H9 (cell line): ENCODE data around the gene PTBP2. TPM values are rescaled to one million over a fixed set of nuclear protein-coding genes. Genes with fewer than 3 reads are reported as not detected.
"Not testable (repeated sequence)": the region's sequence is repeated elsewhere in the genome, so short reads cannot be mapped to it uniquely, and the experiment has no call there.

ENCODE experiments used
- DNase-seq: peaks from one replicate; pipeline ENCODE4 v3.0.0-alpha.2; 2017
- H2AFZ ChIP-seq: one replicate; pipeline ENCODE4 v1.6.1; 2013; ENCODE audit warnings: mild to moderate bottlenecking, low read length, control low read depth, moderate library complexity
- H2AK5ac ChIP-seq: 2 replicates; pipeline ENCODE4 v1.6.1; 2013; ENCODE audit warnings: low read length, control low read depth, mixed read lengths; ENCODE audit not compliant: insufficient read length
- H2BK120ac ChIP-seq: one replicate; pipeline ENCODE4 v1.6.1; 2013; ENCODE audit warnings: low read depth, mild to moderate bottlenecking, low read length, control low read depth, inconsistent platforms; ENCODE audit not compliant: poor library complexity, severe bottlenecking
- H2BK12ac ChIP-seq: 2 replicates; pipeline ENCODE4 v1.6.1; 2013; ENCODE audit warnings: low read length, control low read depth, mixed read lengths, low read depth; ENCODE audit not compliant: insufficient read length
- H2BK15ac ChIP-seq: 2 replicates; pipeline ENCODE4 v1.6.1; 2013; ENCODE audit warnings: low read depth, low read length, control low read depth
- H2BK20ac ChIP-seq: one replicate; pipeline ENCODE4 v1.6.1; 2013; ENCODE audit warnings: low read depth, mild to moderate bottlenecking, low read length, control low read depth, inconsistent platforms; ENCODE audit not compliant: poor library complexity, severe bottlenecking
- H2BK5ac ChIP-seq: 2 replicates; pipeline ENCODE4 v1.6.1; 2013; ENCODE audit warnings: low read length, control low read depth, mixed read lengths; ENCODE audit not compliant: insufficient read length
- H3K14ac ChIP-seq: 2 replicates; pipeline ENCODE4 v1.6.1; 2013; ENCODE audit warnings: low read length, control low read depth; ENCODE audit not compliant: insufficient read depth
- H3K18ac ChIP-seq: 2 replicates; pipeline ENCODE4 v1.6.1; 2013; ENCODE audit warnings: low read depth, mild to moderate bottlenecking, mixed read lengths, low read length, control low read depth; ENCODE audit not compliant: insufficient read length
- H3K23ac ChIP-seq: 2 replicates; pipeline ENCODE4 v1.6.1; 2013; ENCODE audit warnings: low read length, control low read depth, mixed read lengths, low read depth; ENCODE audit not compliant: insufficient read length
- H3K23me2 ChIP-seq: 2 replicates; pipeline ENCODE4 v1.6.1; 2013; ENCODE audit warnings: low read depth, mild to moderate bottlenecking, mixed read lengths, low read length, control low read depth; ENCODE audit not compliant: insufficient read length, poor library complexity, severe bottlenecking
- H3K27ac ChIP-seq: 2 replicates; pipeline ENCODE4 v1.5.1; 2013; ENCODE audit warnings: low read length, control low read depth, mixed read lengths, low read depth; ENCODE audit not compliant: insufficient read length
- H3K27me3 ChIP-seq: 2 replicates; pipeline ENCODE4 v1.6.1; 2013; ENCODE audit warnings: low read length, control low read depth, inconsistent platforms; ENCODE audit not compliant: insufficient read depth
- H3K4ac ChIP-seq: 2 replicates; pipeline ENCODE4 v1.6.1; 2013; ENCODE audit warnings: low read depth, mild to moderate bottlenecking, control low read depth, inconsistent platforms, low read length, moderate library complexity
- H3K4me1 ChIP-seq: 2 replicates; pipeline ENCODE4 v1.6.1; 2013; ENCODE audit warnings: low read length, control low read depth, inconsistent platforms; ENCODE audit not compliant: insufficient read depth
- H3K4me2 ChIP-seq: 2 replicates; pipeline ENCODE4 v1.6.1; 2013; ENCODE audit warnings: low read length, control low read depth, mixed read lengths; ENCODE audit not compliant: insufficient read length, insufficient read depth
- H3K56ac ChIP-seq: 2 replicates; pipeline ENCODE4 v1.6.1; 2013; ENCODE audit warnings: low read depth, mild to moderate bottlenecking, mixed read lengths, low read length, control low read depth; ENCODE audit not compliant: insufficient read length
- H3K79me1 ChIP-seq: 2 replicates; pipeline ENCODE4 v1.6.1; 2013; ENCODE audit warnings: low read depth, mild to moderate bottlenecking, moderate library complexity, low read length, control low read depth, inconsistent platforms; ENCODE audit not compliant: insufficient read depth, poor library complexity, severe bottlenecking
- H3K79me2 ChIP-seq: 2 replicates; pipeline ENCODE4 v1.6.1; 2013; ENCODE audit warnings: low read length, control low read depth, inconsistent platforms; ENCODE audit not compliant: insufficient read depth
- H3K9ac ChIP-seq: 2 replicates; pipeline ENCODE4 v1.6.1; 2013; ENCODE audit warnings: low read length, control low read depth, mixed read lengths; ENCODE audit not compliant: insufficient read length; ENCODE audit errors: extremely low read depth
- H3K9me3 ChIP-seq: one replicate; pipeline ENCODE4 v1.6.1; 2013; ENCODE audit warnings: low read depth, low read length, inconsistent platforms; ENCODE audit not compliant: control insufficient read depth
- H3T11ph ChIP-seq: one replicate; pipeline ENCODE4 v1.6.1; 2013; ENCODE audit warnings: mild to moderate bottlenecking, low read length, control low read depth, inconsistent platforms
- H4K20me1 ChIP-seq: one replicate; pipeline ENCODE4 v1.6.1; 2013; ENCODE audit not compliant: control insufficient read depth, insufficient read length, insufficient read depth
- H4K5ac ChIP-seq: 2 replicates; pipeline ENCODE4 v1.6.1; 2013; ENCODE audit warnings: low read depth, mild to moderate bottlenecking, mixed read lengths, low read length, control low read depth; ENCODE audit not compliant: insufficient read length
- H4K8ac ChIP-seq: replicated peaks from 2 replicates; pipeline ENCODE4 v1.6.1; 2013; ENCODE audit warnings: low read length, control low read depth, mixed read lengths, low read depth; ENCODE audit not compliant: insufficient read length
- H4K91ac ChIP-seq: 2 replicates; pipeline ENCODE4 v1.6.1; 2013; ENCODE audit warnings: low read depth, mild to moderate bottlenecking, moderate library complexity, mixed read lengths, low read length, control low read depth; ENCODE audit not compliant: insufficient read length
- H3K27ac Mint-ChIP-seq, 3 experiments: 2 replicates in 2 of 3; 3 replicates in 1 of 3; pipeline ENCODE4 v1.8.0; 2020 to 2021; ENCODE audit warnings: mixed read lengths in 3 of 3, mild to moderate bottlenecking in 1 of 3, moderate library complexity in 1 of 3
- H3K27me3 Mint-ChIP-seq: 2 replicates; pipeline ENCODE4 v1.8.0; 2021; ENCODE audit warnings: low read depth, mild to moderate bottlenecking, moderate library complexity, mixed read lengths
- H3K36me3 Mint-ChIP-seq, 3 experiments: 2 replicates in 2 of 3; 3 replicates in 1 of 3; pipeline ENCODE4 v1.8.0; 2020 to 2021; ENCODE audit warnings: low read depth in 3 of 3, mixed read lengths in 3 of 3; ENCODE audit not compliant: insufficient read depth in 1 of 3
- H3K4me1 Mint-ChIP-seq, 2 experiments: 2 replicates each; pipeline ENCODE4 v1.8.0; 2020; ENCODE audit warnings: mixed read lengths in 2 of 2
- H3K4me3 Mint-ChIP-seq, 2 experiments: 2 replicates in 1 of 2; 3 replicates in 1 of 2; pipeline ENCODE4 v1.8.0; 2020 to 2021; ENCODE audit warnings: mild to moderate bottlenecking in 2 of 2, mixed read lengths in 2 of 2, moderate library complexity in 1 of 2
- H3K9me3 Mint-ChIP-seq, 2 experiments: 2 replicates in 1 of 2; 3 replicates in 1 of 2; pipeline ENCODE4 v1.8.0; 2020; ENCODE audit warnings: mild to moderate bottlenecking in 2 of 2, mixed read lengths in 2 of 2, moderate library complexity in 1 of 2
- CTCF ChIP-seq: fragments of 200-600 bp; sonication (generic); conservative IDR thresholded peaks from 3 replicates; pipeline ENCODE4 v1.8.0; 2021; ENCODE audit warnings: antibody characterized with exemption, mild to moderate bottlenecking
- WGBS: extraction: QIAGEN DNeasy Blood & Tissue Kit; methylation state at CpG from one replicate; pipeline ENCODE4 v1.1.7; 2013; ENCODE audit warnings: missing lambda C conversion rate, low lambda C conversion rate, mixed read lengths; ENCODE audit not compliant: insufficient read length; ENCODE audit errors: extremely low coverage; 5-methylcytosine and 5-hydroxymethylcytosine counted together
- total RNA-seq: library from RNA; stranded (reverse); gene quantifications from 2 replicates; pipeline ENCODE4 v1.2.1, GENCODE V29; 2021

PTBP2 gene
- total RNA-seq, 1 experiment from 2014 or later: 75.4 TPM

GRCh38 chr1:96792220-96792619 lies 70.6 kb downstream of the PTBP2 start:
- Histone ChIP-seq H3K23me2 (no peaks in the 10 kb centered on the region), H3K9ac (no peak overlapping the region), H3K23ac (no peak overlapping the region), H4K8ac (no peak overlapping the region), H3K18ac (no peak overlapping the region), H3K27me3 (no peaks in the 10 kb centered on the region), H2AFZ (no peak overlapping the region), H3K4me2 (no peak overlapping the region), H2BK12ac (no peak overlapping the region), H2BK120ac (no peak overlapping the region), H2BK20ac (no peak overlapping the region), H4K20me1 (no peaks in the 10 kb centered on the region), H4K91ac (no peak overlapping the region), H3K4ac (no peak overlapping the region), H3K27ac (no peak overlapping the region), H3K4me1 (no peaks in the 10 kb centered on the region), H3T11ph (no peak overlapping the region), H2BK5ac (no peak overlapping the region), H3K14ac (no peak overlapping the region), H3K79me1 (peaks cover 5% of the 10 kb centered on the region), H3K79me2 (no peaks in the 10 kb centered on the region; the same call in 1 of the 2 replicates), H2BK15ac (no peak overlapping the region), H2AK5ac (no peak overlapping the region), H4K5ac (no peak overlapping the region), H3K56ac (no peak overlapping the region), H3K9me3 (no peaks in the 10 kb centered on the region)
- H3K9me3 Mint-ChIP-seq: no peaks in the 10 kb centered on the region
- WGBS: no CpG with 5 or more reads among the region's 4 CpGs
- TF ChIP-seq CTCF: no peak
- H3K27ac Mint-ChIP-seq: no peak overlapping the region
- H3K4me3 Mint-ChIP-seq: no peak overlapping the region
- H3K27me3 Mint-ChIP-seq: no peaks in the 10 kb centered on the region
- no peak for DNase-seq
- peaks cover 4 to 8% of the 10 kb centered on the region in 2 experiments; a peak in 3 of 4 replicates for H3K4me1 Mint-ChIP-seq
- H3K36me3 Mint-ChIP-seq: peaks cover 34 to 62% (median 53%) of the 10 kb centered on the region in 3 experiments

- not testable (repeated sequence) for H4K8ac ChIP-seq, H2BK120ac ChIP-seq, H2AK5ac ChIP-seq, H3K23ac ChIP-seq, H3K27ac ChIP-seq, H3K18ac ChIP-seq, H3K23me2 ChIP-seq, H3K27me3 ChIP-seq, H3K4ac ChIP-seq, DNase-seq, H3K9ac ChIP-seq, H3K4me2 ChIP-seq, H2BK15ac ChIP-seq, H2BK20ac ChIP-seq, H3K9me3 ChIP-seq, H4K5ac ChIP-seq, H3K79me2 ChIP-seq, H4K20me1 ChIP-seq, H3T11ph ChIP-seq, H3K4me1 ChIP-seq, H3K56ac ChIP-seq, H2BK12ac ChIP-seq, H3K9me3 Mint-ChIP-seq, H3K27me3 Mint-ChIP-seq, H3K14ac ChIP-seq, H4K91ac ChIP-seq, H2BK5ac ChIP-seq, H3K79me1 ChIP-seq, H3K4me3 Mint-ChIP-seq, H2AFZ ChIP-seq, H3K27ac Mint-ChIP-seq
- Mint-ChIP-seq H3K36me3 (peaks cover 15 to 36% (median 27%) of the 10 kb centered on the region in 3 experiments; a peak in 6 of 7 replicates), H3K4me1 (peaks cover 9 to 33% of the 10 kb centered on the region in 2 experiments; a peak in 3 of 4 replicates)
- no CpG with 5 or more reads among the region's 14 CpGs for WGBS
Observed at GRCh38 chr1:96801696-96802095, 80.1 kb downstream of the PTBP2 start.
